Stimulated activated CD8-positive, alpha-beta memory T cell treated with anti-CD3 and anti-CD28 coated beads, Interleukin-7, amount 100 ng/mL, for 1 hour (primary cell): ENCODE measurements around the gene GPER1.
"Not testable (repeated sequence)": the region's sequence is repeated elsewhere in the genome, so short reads cannot be mapped to it uniquely, and the experiment has no call there.

Experiments
- DNase-seq, 2 donors: peaks; one replicate each; pipeline ENCODE4 v3.0.0-alpha.2; 2020; ENCODE audit warnings: low read depth in 2 of 2

Gene GPER1

GRCh38 chr7:1143031-1143430 is 55.1 kb downstream of the GPER1 start:
- DNase-seq, result not testable (repeated sequence)
